ENCODE data around the gene SVIL. TPM values are rescaled to one million over a fixed set of nuclear protein-coding genes. Genes with fewer than 3 reads are reported as not detected.
"Not testable (repeated sequence)": the region's sequence is repeated elsewhere in the genome, so short reads cannot be mapped to it uniquely, and the experiment has no call there.

SVIL gene
- total and polyA plus RNA-seq, 2 donors (not counting 1 experiment from before 2014, with no cell fraction given): 17.7 to 94.3 TPM

DNA sequence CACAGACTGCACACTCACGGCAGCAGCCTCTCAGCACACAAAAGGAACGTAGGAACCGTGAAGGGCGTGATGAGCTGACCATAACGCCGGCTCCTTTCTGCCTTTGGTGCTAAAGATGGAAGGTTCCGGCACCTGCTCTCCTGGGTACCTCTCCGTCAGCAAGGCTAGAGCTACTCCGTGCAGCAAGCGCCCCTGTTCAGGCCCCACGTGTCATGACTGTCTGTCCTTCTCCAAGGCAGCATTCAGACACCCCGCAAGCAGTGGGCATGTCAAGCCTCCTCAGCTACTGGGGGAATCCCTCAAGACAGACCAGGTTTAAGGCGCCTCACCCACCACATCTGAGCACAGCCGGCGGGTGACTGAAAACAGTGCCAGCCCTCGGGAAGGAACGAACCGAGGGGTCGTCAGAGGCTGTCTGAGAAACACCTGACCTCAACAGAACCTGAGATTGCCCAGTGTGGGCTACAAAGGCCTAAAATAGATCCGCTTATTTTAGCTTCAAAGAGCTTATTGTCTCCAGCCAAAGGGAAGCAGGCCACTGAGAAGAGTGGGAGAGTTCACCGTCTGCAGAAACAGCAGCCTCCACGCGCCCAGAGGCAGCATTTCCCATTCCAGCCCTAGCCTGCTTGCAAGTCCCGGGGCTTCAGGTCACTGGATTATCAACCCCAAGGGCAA is 124.2 kb downstream of the SVIL start:
- H4K20me1 ChIP-seq (ENCODE audit: control insufficient read depth, extremely low read depth, insufficient read depth, low read length); H2AFZ ChIP-seq (ENCODE audit: low read length); H3K4me2 ChIP-seq (ENCODE audit: extremely low read depth, insufficient read depth, low read length); H3K9me3 ChIP-seq (ENCODE audit: control insufficient read depth, insufficient read depth, low read depth, low read length); DNase-seq (ENCODE audit: low read depth in 2 of 2); H3K79me2 ChIP-seq (ENCODE audit: control insufficient read depth, insufficient read depth, low read length); H3K36me3 ChIP-seq (ENCODE audit: control insufficient read depth, insufficient read depth, low read length); H3K4me1 ChIP-seq (ENCODE audit: control insufficient read depth, extremely low read depth, insufficient read depth, low read length); H3K9ac ChIP-seq (ENCODE audit: insufficient read depth, low read length); H3K27me3 ChIP-seq (ENCODE audit: control insufficient read depth, insufficient read depth, low read length); H3K4me3 ChIP-seq (replicated peaks in 1 of 4; ENCODE audit: control extremely low read depth in 1 of 4, insufficient read depth in 1 of 4, low read depth in 3 of 4, low read length in 4 of 4); H3K27ac ChIP-seq (ENCODE audit: insufficient read depth, low read length): not testable (repeated sequence)

GRCh38 chr10:29508554-29509244 is 126.1 kb downstream of the SVIL start:
- H3K79me2 ChIP-seq (ENCODE audit: control insufficient read depth, insufficient read depth, low read length): no peaks in the 10 kb centered on the region
- H3K27ac ChIP-seq (ENCODE audit: insufficient read depth, low read length): no peak overlapping the region
- no peaks in the 10 kb centered on the region for H4K20me1 ChIP-seq (ENCODE audit: control insufficient read depth, extremely low read depth, insufficient read depth, low read length)
- no peaks in the 10 kb centered on the region for H3K27me3 ChIP-seq (ENCODE audit: control insufficient read depth, insufficient read depth, low read length)
- TF ChIP-seq EZH2 (IDR thresholded peaks at IDR 0.05; ENCODE audit: low read length, missing control alignments): no peak
- TF ChIP-seq, protein P1, sequence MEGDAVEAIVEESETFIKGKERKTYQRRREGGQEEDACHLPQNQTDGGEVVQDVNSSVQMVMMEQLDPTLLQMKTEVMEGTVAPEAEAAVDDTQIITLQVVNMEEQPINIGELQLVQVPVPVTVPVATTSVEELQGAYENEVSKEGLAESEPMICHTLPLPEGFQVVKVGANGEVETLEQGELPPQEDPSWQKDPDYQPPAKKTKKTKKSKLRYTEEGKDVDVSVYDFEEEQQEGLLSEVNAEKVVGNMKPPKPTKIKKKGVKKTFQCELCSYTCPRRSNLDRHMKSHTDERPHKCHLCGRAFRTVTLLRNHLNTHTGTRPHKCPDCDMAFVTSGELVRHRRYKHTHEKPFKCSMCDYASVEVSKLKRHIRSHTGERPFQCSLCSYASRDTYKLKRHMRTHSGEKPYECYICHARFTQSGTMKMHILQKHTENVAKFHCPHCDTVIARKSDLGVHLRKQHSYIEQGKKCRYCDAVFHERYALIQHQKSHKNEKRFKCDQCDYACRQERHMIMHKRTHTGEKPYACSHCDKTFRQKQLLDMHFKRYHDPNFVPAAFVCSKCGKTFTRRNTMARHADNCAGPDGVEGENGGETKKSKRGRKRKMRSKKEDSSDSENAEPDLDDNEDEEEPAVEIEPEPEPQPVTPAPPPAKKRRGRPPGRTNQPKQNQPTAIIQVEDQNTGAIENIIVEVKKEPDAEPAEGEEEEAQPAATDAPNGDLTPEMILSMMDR (conservative IDR thresholded peaks at IDR 0.05 in 1 of 2, IDR thresholded peaks at IDR 0.05 in 1 of 2; ENCODE audit: low read depth in 1 of 2, low read length in 2 of 2): no peak
- DNase-seq (ENCODE audit: low read depth in 2 of 2): no peak
- H3K4me2 ChIP-seq (ENCODE audit: extremely low read depth, insufficient read depth, low read length): no peak overlapping the region
- H3K4me3 ChIP-seq (replicated peaks in 1 of 4; ENCODE audit: control extremely low read depth in 1 of 4, insufficient read depth in 1 of 4, low read depth in 3 of 4, low read length in 4 of 4): no peak overlapping the region
- no peaks in the 10 kb centered on the region for H3K9me3 ChIP-seq (ENCODE audit: control insufficient read depth, insufficient read depth, low read depth, low read length)
- H2AFZ ChIP-seq (ENCODE audit: low read length): no peak overlapping the region
- no peak overlapping the region for H3K9ac ChIP-seq (ENCODE audit: insufficient read depth, low read length)
- H3K36me3 ChIP-seq (ENCODE audit: control insufficient read depth, insufficient read depth, low read length): peaks cover 5% of the 10 kb centered on the region
- no peaks in the 10 kb centered on the region for H3K4me1 ChIP-seq (ENCODE audit: control insufficient read depth, extremely low read depth, insufficient read depth, low read length)

DNA sequence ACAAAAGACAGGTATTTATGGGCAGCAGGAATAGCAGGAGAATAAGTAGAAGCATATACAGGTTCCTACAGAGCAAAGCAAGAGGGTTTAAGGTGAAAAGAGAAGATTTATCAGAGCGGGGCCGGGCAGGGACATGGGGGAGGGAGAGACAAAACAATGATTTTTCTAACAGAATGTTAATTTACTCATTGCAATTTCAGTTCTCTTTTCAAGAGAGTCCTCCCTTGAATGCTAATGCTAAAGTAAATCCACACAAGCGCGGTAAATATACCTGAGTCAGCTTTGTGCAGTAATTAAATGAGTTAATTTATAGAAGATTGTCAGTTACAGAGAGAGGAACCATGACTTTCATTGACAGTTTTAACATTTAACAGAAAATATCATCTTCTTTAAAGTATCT is 127.0 kb downstream of the SVIL start:
- H3K79me2 ChIP-seq (ENCODE audit: control insufficient read depth, insufficient read depth, low read length); H4K20me1 ChIP-seq (ENCODE audit: control insufficient read depth, extremely low read depth, insufficient read depth, low read length); H3K27me3 ChIP-seq (ENCODE audit: control insufficient read depth, insufficient read depth, low read length); H3K4me2 ChIP-seq (ENCODE audit: extremely low read depth, insufficient read depth, low read length); H3K36me3 ChIP-seq (ENCODE audit: control insufficient read depth, insufficient read depth, low read length); H3K27ac ChIP-seq (ENCODE audit: insufficient read depth, low read length); H3K9ac ChIP-seq (ENCODE audit: insufficient read depth, low read length); H3K9me3 ChIP-seq (ENCODE audit: control insufficient read depth, insufficient read depth, low read depth, low read length); H2AFZ ChIP-seq (ENCODE audit: low read length); H3K4me1 ChIP-seq (ENCODE audit: control insufficient read depth, extremely low read depth, insufficient read depth, low read length); DNase-seq (ENCODE audit: low read depth in 2 of 2); H3K4me3 ChIP-seq (replicated peaks in 1 of 4; ENCODE audit: control extremely low read depth in 1 of 4, insufficient read depth in 1 of 4, low read depth in 3 of 4, low read length in 4 of 4): not testable (repeated sequence)

GRCh38 chr10:29506324-29506921 is 128.3 kb downstream of the SVIL start:
- H3K9me3 ChIP-seq (ENCODE audit: control insufficient read depth, insufficient read depth, low read depth, low read length); H3K36me3 ChIP-seq (ENCODE audit: control insufficient read depth, insufficient read depth, low read length); H3K79me2 ChIP-seq (ENCODE audit: control insufficient read depth, insufficient read depth, low read length); DNase-seq (ENCODE audit: low read depth in 2 of 2); H3K27ac ChIP-seq (ENCODE audit: insufficient read depth, low read length); H3K4me3 ChIP-seq (replicated peaks in 1 of 4; ENCODE audit: control extremely low read depth in 1 of 4, insufficient read depth in 1 of 4, low read depth in 3 of 4, low read length in 4 of 4); H2AFZ ChIP-seq (ENCODE audit: low read length); H3K9ac ChIP-seq (ENCODE audit: insufficient read depth, low read length); H3K4me1 ChIP-seq (ENCODE audit: control insufficient read depth, extremely low read depth, insufficient read depth, low read length); H3K27me3 ChIP-seq (ENCODE audit: control insufficient read depth, insufficient read depth, low read length); H3K4me2 ChIP-seq (ENCODE audit: extremely low read depth, insufficient read depth, low read length); H4K20me1 ChIP-seq (ENCODE audit: control insufficient read depth, extremely low read depth, insufficient read depth, low read length): not testable (repeated sequence)

Measured in fibroblast of lung (primary cell).